ENCODE data around the gene CDKN2AIPNL. TPM values are rescaled to one million over a fixed set of nuclear protein-coding genes. Genes with fewer than 3 reads are reported as not detected.

CDKN2AIPNL gene
- total and polyA plus RNA-seq, 2 of the 4 experiments (the other 2 are of a cell fraction) = 14.0 to 18.1 TPM

DNA sequence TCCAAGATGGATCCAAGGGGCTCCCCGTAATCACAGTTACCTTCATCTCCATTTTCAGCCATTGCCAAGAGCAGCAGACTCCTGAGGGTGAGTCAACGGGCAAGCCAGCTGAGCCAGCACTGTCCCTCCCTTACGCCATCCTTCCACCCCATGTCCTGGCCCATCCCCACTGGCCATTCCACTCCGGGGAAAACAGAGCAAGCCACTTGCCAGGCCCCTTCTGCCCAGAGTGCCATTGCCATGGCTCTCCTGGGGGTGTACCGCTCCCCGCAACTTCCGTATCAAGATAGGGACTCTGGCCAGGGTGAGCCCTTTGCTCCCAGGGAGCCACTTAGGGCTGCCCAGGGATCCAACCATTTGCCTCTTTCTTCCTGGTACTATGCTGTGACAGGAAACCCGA, 48.9 kb upstream of the CDKN2AIPNL start:
- Histone ChIP-seq H3K14ac (replicated peaks; ENCODE audit: low read depth, low read length) (no peak overlapping the region), H3K36me3 (ENCODE audit: control insufficient read depth, insufficient read depth, low read length) (no peaks in the 10 kb centered on the region), H2BK15ac (ENCODE audit: low read depth, low read length) (0 out of 3 replicates have a peak overlapping the region, but pooled peaks have one; percentile 61), H2AK9ac (replicated peaks; ENCODE audit: low read depth, low read length, poor library complexity) (peak overlapping the region; percentile 59), H3K9me3 (ENCODE audit: control insufficient read depth, insufficient read depth, low read length) (no peaks in the 10 kb centered on the region), H2BK20ac (ENCODE audit: low read depth, low read length) (no peak overlapping the region), H3K27me3 (ENCODE audit: control insufficient read depth, insufficient read depth, low read length) (no peaks in the 10 kb centered on the region), H2BK120ac (ENCODE audit: low read depth, low read length) (no peak overlapping the region), H2BK5ac (ENCODE audit: low read depth, low read length, poor library complexity, severe bottlenecking) (no peak overlapping the region), H3K4me2 (ENCODE audit: low read depth, low read length) (no peak overlapping the region), H2AK5ac (ENCODE audit: low read depth, low read length) (no peak overlapping the region), H4K20me1 (ENCODE audit: insufficient read depth, low read length) (no peaks in the 10 kb centered on the region), H3K4ac (ENCODE audit: low read depth, low read length) (no peak overlapping the region), H3K9me1 (ENCODE audit: insufficient read depth, low read length) (peaks cover 21% of the 10 kb centered on the region), H3K23ac (ENCODE audit: low read depth, low read length) (no peak overlapping the region), H3K18ac (ENCODE audit: low read depth, low read length) (no peak overlapping the region), H3K56ac (ENCODE audit: extremely low read depth, insufficient read depth, low read length) (no peak overlapping the region), H2AFZ (replicated peaks; ENCODE audit: low read length, poor library complexity) (peak overlapping the region; percentile 68), H3K27ac (ENCODE audit: insufficient read depth, low read length) (no peak overlapping the region), H4K8ac (ENCODE audit: low read depth in 2 of 2, low read length in 2 of 2) (no peak overlapping the region), H4K91ac (ENCODE audit: insufficient read depth, low read depth, low read length) (no peak overlapping the region), H3K4me1 (ENCODE audit: control insufficient read depth, insufficient read depth, low read length) (peaks cover 12% of the 10 kb centered on the region), H3K9ac (ENCODE audit: low read depth, low read length) (no peak overlapping the region), H3K4me3 (ENCODE audit: insufficient read depth, low read depth, low read length) (no peak overlapping the region), H3K79me1 (ENCODE audit: low read depth in 1 of 2, low read length in 2 of 2) (no peaks in the 10 kb centered on the region), H4K5ac (ENCODE audit: low read depth, low read length) (no peak overlapping the region)
- WGBS, 2 experiments (ENCODE audit: extremely low coverage in 2 of 2, insufficient read length in 1 of 2) = 100% methylated on average over 3 of the region's 8 CpGs; no CpG with 5 or more reads in 1 of the 2 experiments
- POLR2A ChIA-PET (ENCODE audit: unreplicated experiment) = no interaction called here
- BruUV-seq (replicated peaks) = no TSS peak
- ATAC-seq (ENCODE audit: low read depth) (no peak), DNase-seq (no peak)
- CTCF ChIA-PET = no interaction called here
- in situ Hi-C loops (cut with MboI; ENCODE audit: low sequenced_read_pairs) (no loop called here), intact Hi-C loops (cut with micrococcal nuclease) (no loop called here), dilution Hi-C loops (cut with HindIII; ENCODE audit: low sequenced_read_pairs, unreplicated experiment) (no loop called here)
- TF ChIP-seq CEBPB (IDR thresholded peaks at IDR 0.05; ENCODE audit: low read depth, low read length) = peak; percentile 9; the same call in 1 of the 2 replicates
- no peak for TF ChIP-seq POLR2A (IDR thresholded peaks at IDR 0.05; ENCODE audit: low read depth, low read length)
